Daoy (cell line): ENCODE measurements around the gene SCN9A. TPM values are rescaled to one million over a fixed set of nuclear protein-coding genes. Genes with fewer than 3 reads are reported as not detected.

Experiments used
- DNase-seq: peaks from one replicate; pipeline ENCODE4 v3.0.0-alpha.2; 2015; ENCODE audit warnings: low read depth
- total RNA-seq: library from RNA; depleted of rRNA; stranded (reverse); fragments of >200 nt; shearing (Covaris generic); gene quantifications from 2 replicates; pipeline ENCODE4 v1.2.3, GENCODE V29; 2014; rRNA removed

Gene SCN9A
- total RNA-seq, 1 experiment from 2014 or later: 0.29 TPM

DNA sequence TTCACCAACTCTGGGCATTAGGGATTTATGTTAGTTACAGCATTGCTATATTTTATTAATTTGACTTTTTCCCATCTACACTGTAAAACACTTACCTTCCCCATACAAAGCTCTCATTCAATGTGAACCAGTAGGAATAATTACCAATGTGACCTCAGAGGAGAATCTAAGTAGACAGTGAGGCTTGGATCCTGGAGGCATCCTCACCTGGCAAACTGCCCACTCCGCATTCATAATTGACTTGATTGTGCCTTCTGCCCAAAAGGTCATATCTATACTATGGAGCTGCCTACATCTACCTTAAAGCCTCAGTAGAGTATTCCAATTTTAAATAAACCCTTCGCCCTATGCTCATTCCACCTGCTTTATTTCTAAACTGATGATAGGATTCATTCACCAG is 202.5 kb downstream of the SCN9A start:
- no peak for DNase-seq

DNA sequence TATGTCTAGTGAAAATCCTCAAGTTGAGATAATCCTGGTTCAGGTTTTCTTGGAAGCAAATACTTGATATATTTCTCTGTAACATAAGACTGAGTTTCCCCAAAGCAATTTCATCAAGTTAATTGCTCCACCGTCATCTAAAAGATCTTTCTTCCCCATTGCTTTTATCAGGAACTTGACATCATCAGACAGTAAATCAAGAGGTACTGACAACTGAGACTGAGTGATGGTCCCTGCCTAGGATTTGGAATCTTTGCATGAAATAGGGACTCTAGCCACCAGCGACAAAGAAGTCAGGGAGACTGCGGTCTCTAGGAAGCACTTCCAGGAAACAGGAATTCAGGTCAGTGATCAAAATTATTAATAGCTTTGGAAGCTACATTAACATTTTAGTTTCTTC is 204.5 kb downstream of the SCN9A start:
- DNase-seq: no peak

DNA sequence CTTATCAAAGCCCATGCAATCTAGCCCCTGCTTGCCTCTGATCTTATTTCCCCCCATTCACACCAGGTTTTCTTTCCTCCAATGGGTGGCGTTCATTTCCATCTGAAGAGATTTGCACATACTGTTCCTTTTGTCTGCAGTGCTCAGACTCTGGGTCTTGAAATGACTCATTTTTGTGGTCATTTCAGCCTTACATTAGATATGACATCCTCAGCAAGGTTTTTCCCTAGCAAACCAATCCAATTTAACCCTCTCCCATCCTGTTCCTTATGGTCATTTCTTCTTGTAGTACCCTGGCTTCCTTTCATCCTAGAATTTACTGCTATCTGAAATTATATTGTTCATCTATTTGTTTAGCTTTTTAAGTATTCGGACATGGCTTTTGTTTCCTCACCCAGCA is 205.4 kb downstream of the SCN9A start:
- DNase-seq: peak; percentile 8

DNA sequence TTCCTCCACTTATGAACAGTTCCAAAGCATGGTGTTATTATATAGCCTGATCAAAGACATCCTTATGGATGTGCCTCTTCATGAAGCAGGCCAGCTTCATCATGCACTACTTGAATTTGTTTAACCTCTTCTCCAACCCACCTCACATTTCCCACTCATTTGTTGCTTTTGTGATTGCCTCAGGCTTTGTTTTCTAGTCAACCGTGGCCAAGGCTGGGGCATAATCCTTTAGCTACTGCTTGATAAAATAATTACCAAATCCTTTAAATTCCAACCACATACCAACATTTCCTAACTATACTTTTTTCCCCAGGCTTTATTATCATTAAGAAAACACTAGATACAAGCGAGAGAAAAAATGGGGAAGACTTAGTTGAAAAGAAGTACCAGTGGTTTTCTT is 208.3 kb downstream of the SCN9A start:
- DNase-seq: peak; percentile 29

DNA sequence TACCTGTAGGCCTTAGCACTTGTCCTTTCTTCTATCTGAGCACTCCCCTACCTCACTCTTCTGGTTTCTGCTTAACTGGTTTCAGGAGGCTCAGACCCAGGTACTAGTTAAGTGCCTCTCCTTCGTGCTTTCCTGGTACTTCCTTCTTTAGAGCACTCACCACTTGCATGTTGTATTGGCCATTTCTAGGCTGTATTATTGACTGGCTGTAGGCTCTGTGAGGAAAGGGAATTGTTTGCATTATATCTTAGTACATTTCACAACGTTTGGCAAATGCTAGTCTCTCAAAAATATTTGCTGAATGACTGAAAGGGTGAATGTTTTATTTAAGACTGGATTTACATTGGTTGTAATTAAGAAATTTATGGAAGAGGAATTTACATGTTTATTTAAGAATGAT is 212.0 kb downstream of the SCN9A start:
- DNase-seq: no peak

DNA sequence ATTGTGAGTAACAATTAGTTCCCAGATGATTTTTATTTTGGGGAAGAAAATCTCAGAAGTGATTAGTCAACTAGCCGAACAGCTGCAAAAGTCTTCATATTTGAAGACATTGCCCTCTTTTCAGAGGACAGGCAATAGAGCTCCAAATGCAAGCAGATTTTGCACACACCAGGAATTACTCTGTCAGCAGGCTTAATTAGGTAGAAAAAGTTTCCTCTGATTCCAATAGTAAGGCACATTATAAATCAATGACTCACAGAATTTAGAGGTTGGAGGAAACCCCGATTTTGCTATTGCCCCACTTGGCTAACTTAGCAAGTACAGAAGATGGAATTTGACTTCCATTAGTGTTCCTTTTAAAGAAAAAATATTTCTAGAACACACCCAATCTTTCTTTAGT is 217.2 kb downstream of the SCN9A start:
- DNase-seq: no peak

DNA sequence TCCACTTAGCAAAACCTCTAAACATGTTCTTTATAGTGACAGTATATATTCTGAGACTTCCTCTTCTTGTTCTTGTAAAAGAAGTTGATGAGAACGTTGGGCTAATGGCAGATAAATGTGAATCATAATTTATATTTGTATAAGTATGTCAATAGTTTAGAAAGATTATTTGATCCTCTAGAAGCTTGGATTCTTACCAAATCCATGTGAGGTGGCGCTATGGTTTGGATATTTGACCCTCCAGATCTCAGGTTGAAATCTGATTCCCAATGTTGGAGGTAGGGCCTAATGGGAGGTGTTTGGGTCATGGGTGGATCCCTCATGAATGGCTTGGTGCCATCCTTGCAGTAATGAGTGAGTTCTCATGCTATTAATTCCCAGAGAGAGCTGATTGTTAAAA is 218.2 kb downstream of the SCN9A start:
- DNase-seq: no peak

DNA sequence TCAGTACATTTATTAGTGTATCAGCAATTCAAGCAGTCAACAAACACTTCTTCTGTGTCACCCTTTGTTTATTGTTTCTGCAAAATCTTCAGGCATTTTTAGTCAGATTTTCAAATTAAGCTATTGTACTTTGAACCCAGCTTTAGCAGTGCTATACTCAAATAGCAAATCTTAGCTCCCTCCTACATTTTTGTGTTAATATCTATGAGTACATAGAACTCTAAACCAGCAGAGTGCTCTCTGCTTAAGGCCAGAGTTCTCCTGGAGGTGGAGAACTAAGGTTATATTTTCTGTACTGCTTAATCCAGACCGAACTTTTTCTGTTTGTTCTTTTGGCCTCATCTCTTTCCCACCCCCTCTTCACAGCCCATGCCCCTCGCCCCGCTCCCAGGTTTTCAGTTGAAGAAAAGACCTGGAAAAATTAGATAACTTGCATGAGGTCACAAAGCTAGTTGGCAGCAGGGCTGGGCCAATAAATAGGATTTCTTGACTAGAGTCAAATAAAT is 218.7 kb downstream of the SCN9A start:
- no peak for DNase-seq

DNA sequence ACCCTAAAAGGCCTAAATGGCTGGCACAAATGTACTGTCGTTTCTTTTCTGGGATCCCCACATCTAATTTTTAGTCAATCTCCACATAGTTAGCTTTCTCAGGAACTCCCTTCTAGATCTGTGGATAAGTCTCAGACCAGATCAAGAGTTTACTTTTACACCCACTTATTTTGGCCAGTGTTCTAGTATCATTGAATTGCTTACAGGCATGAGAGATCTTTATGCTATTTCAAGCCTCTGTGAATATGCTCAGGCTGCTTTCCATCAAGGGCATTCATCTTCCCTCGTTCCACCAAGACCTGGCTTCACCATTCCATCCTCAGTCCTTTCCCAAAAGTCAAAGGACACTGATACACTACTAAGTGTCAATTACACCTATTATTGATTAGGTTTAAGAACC is 220.2 kb downstream of the SCN9A start:
- no peak for DNase-seq

DNA sequence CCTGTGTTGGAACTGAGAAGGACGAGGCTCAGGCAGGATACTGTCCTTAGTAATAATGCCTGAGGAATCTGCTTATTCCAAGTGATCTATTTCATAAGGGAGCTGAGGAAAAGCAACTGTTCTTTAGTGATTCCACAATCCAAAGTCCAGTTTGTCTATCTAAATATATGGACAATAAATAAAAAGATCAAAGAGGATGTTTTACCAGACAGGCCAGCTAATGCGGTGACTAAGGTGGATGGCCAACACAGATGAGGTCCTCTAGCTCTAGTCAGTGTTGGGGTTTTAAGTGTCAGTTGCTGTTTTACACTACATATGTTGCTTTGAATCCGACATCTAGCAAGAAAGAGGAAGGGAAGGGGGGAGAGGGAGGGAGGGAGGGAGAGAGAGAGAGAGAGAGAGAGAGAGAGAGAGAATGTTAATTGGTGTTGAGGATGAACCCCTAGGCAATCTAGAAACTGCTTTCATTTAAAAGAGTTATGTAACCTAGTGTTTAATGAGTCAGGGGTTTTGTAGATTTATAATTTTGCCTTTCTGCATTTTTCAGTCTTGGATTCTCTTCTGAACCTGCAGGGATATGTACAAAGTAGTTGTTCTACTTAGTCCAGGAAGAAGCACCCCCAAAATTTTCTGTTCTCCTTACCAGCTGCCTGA is 220.9 kb downstream of the SCN9A start:
- no peak for DNase-seq

DNA sequence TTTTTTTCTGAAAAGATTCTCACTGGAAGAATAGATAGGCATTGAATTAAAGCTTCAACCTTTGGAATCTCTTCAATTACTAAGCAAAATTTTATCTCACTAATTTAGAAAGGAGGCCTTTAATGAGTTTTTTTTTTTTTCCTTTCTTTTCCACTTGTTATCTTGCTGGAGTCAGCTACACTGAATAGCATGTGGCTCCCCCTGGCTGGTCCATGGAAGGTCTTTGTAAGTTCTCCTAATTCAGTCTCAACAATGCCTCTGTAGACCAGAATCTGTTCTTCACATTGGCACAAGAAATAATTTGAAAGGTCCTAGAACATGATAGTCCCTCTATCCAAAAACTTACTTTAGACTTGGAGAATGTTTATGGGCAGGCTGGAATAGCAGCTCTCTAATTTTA is 223.7 kb downstream of the SCN9A start:
- no peak for DNase-seq

DNA sequence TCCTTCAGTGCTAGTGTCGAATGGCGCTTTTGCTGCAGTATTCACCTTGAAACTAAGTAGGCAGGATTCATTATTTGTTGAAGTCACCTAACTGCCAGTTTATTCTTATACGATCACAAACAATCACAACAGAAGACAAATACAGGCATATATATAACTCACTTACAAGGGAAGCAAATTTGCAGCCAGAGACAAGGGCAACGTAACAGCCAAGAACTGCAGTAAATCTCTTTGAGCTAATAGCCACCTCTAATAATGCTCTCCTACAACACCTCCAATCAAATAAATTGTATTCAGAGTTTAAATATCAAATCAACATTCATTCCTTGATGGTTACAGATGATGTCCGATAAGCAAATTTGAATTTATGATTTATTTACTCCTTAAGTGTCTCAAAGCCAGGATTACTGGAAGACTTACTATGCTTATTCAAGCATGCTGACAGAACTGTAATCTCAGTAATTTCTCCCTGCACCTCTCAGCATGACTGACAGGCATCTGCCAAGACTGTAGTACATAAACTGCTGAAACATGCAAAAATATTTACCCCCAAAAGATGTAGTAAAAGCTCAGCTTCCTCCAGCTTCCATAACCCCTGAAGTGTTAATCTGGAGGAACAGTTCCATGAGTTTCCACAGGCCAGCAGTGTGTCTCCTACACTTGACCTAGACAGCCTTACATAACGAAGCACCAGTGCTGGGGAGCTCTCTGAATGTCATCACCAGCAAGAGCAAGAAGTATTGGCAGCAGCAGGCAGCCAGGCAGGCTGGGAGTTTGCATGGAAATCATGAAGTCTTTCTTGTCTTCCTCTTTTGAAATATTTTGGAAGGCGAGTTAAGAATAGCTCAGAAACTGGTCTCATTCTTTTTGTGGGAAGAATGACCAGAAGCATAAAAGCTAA is 227.0 kb downstream of the SCN9A start:
- DNase-seq: no peak

DNA sequence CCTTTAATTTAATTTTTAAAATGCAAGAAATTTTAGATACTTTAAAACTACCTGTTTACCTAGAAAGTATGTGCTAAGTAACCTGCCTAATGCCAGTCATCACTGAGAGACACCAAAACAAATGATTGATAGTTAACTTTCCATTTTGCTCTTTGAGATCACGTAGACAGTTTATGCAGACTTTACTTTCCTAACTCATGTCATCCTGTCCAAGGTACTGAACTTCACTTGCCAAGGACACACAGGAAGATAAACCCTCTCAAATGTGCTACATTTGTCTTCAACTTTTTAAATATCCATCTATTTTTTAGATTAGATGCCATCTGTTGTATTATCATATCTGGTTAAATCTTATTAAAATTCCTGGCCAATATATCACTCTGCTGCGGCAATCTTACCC is 227.9 kb downstream of the SCN9A start:
- no peak for DNase-seq

Other genes starting within 250 kb of the SCN9A start
- not detected in 2 replicates for gene SCN1A, start 247.9 kb downstream of the SCN9A start, total RNA-seq
- not detected in 2 replicates for gene SCN7A, start 118.3 kb upstream of the SCN9A start, total RNA-seq